ENCODE results near the gene EPHB3.

The EPHB3 gene

GRCh38 chr3:184581331-184581855 lies 19.8 kb downstream of the EPHB3 start:
- no peak for DNase-seq

- no peak for DNase-seq
Observed at GRCh38 chr3:184582646-184583577, 21.3 kb downstream of the EPHB3 start.

DNA sequence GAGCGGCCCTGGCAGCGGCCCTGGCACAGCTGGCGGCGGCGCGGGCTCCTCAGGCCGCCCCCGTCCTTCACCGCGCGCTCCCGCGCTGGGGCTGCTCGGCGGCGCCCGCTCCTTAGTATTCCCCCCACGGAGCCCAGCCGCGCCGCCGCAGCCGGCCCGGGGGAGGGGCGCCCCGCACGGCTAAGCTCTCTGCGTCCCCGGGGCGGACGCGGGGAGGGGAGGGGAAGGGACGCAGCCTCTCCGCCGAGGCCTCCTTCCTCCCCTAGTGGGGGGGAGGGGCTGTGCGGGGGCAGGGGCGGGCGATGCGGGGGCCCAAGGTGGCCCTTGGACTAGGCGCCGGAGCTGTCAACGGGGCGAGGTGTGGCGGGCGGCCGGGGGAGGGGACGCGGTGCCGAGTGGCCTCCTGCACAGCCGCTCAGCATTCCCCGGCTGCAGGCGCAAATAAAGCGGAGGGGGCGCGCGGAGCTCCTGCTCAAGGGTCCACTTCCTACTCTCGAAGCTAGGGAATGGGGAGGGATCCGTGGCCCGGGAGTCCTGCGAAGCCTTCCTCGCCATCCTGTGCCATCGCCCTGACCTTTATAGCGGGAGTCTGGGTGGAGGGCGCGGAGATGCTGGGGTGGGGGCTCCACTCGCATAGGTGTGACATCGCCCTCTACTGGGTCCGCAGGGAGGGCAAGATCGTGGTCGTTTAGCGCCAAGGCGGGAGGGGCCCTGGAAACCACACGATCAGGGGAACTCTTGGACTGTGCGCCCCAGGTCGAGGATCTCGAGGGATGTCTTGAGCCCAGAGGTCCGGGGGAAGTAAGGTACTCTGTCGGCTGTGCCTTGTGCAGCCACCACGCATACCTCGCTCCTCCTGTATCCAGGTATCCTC lies 22.2 kb downstream of the EPHB3 start:
- no peak for DNase-seq

GRCh38 chr3:184584464-184584891 lies 22.9 kb downstream of the EPHB3 start:
- DNase-seq = no peak

- DNase-seq = no peak
Observed at GRCh38 chr3:184585545-184585944, 24.0 kb downstream of the EPHB3 start.

- DNase-seq = no peak
Observed at GRCh38 chr3:184586851-184587250, 25.3 kb downstream of the EPHB3 start.

DNA sequence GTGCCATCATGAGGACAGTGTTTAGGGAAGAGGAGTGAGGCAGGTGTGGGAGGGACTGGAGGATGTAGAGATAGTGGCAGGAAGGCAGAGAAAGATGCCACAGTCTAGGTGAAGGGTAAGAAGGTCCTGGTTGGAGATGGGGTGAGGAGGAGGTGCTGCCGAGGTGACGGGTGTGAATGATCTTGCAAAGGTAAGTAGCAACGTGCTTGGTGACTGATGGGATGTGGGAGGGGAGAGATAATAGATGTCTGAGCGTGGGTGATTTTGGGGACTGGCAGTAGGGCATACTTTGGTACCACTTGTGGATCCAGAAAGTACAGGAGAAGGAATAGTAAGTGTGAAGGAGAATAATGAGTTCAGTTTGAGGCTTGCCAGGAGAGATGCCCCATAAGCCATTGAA lies 27.2 kb downstream of the EPHB3 start:
- no peak for DNase-seq

DNA sequence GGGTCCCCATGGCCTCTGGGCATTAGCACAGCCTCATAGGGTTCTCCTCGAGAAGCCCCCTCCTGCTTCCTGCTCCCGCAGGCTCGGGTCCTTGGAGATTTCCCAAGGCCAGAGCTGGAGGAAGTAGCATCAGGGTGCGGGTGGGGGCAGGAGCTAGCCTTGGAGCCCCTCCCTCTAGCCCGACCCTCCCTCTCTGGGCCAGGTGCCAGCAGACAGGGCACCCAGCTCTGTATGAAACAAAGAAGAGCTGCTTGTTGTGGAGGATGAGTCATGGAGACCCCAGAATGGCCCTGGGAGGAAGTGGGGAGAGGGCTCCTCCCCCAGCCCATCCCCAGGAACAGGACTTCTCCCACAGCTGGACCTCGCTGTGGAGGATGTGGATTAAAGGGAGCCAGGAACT lies 29.2 kb downstream of the EPHB3 start:
- DNase-seq = no peak

DNA sequence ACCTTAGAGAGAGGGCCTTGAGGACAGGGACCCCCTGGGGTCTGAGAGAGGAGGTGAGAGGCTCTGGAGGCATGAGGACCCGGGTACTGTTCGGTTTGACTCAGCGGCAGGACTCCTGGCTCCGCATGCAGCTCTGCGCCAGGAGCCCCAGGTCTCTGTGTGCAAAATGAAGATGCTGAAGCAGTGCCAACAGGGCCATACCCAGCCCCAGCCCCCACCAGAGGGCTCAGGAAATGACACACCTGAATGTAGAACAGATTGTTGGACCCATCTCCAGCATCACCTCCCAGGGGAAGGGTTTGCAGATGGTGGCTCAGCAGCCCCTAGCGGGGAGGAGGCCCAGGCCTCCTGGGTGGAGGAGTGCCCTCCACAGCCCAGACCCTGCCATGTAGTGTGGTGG lies 30.2 kb downstream of the EPHB3 start:
- no peak for DNase-seq

- no peak for DNase-seq
Observed at GRCh38 chr3:184592371-184593219, 31.0 kb downstream of the EPHB3 start.

DNA sequence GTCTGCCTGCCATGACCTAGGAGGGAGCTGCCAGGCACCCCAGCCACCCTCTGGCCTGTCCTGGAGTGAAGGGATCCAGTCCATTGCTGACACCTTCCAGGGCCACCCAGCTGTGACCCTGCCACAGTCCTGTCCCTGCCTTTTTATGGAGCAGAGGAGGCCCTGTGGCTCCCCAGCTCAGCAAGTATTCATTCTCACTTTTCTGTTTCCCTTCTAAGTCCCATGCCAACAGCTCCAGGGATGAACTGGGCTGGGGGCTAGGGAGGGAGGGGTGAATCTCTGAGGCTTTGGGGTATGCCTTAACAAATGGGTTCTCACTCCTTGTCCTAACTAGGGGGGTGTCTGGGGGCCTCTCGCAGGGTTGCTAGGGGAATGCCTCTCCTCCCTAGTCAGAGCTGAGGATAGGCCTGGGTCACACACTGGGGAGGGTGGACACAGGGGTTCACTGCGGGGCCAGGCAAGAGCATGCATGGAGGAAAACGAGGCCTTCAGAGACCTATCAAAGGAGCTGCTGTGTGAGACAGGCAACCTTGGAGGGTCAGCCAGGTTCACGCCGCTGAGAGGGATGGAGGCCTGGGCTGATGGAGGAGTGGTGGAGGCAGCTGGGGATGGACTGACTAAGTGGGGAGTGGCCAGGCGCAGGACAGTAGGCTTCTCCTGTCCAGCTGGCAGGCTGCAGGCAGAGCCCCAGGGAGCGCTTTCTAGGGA lies 31.8 kb downstream of the EPHB3 start:
- no peak for DNase-seq

DNA sequence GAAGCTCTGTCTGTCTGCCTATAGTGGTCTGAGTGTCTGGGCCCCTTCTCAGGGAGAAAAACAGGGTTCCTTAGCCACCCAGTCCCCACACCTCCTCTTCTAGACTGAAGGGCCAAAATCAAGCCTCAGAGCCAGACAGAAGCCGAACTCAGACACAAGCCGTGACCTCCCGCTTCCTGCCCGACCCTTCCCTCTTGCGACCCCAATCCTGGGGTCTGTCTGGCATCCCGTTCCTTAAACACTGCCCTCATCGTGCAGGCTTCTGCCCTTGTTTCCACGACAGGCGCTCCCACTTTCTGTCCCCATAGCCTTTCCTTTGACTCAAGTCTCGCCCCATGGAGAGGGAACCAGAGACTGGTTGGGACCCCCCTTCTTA lies 32.3 kb downstream of the EPHB3 start:
- no peak for DNase-seq

DNA sequence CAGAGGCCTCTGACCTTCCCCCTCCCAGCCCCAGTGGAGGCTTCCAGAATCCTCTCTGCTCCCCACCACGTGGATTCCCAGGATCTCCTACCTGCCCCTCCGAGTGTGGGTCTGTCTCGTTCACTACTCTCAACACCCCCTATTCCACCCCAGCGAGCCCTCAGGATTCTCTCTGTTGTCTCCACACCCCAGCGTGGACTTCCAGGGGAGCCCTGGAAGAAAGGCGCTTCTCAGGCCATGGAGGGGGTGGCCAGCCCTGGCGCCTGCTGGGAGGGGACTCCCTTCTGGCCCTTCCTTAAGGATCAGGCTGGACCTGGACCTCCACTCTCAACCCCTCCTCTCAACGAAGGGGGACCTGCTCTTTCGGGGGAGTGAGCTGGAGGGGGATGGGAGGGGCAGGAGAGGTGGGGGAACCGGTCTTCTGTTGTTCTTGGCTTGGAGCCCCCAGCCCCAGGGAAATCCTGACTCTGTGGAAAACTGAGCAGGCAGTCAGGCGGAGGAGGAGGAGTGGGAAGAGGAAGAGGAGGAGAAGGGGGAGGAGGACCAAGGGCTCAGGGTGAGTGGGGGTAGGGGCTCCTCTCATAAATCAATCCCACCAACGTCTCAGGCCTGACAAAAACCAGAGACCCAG lies 32.9 kb downstream of the EPHB3 start:
- no peak for DNase-seq

DNA sequence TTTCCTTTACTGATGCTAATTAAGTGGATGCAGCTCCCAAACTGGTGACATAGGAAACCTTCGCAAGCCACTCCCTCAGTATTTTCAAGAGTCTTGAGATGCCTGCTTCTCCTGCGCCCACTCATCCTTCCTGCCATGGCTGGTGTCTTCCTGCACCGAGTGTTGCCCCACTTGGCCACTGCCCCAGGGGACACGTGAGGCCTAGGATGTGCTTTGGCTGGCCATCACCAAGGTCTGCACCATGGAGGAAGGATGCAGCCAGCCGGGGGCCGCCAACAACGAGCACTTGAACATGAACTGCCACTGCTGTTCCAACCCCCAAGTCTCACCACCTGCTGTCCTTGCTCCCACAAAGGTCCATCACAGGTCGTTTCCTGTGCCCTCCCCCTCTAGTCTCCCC lies 34.1 kb downstream of the EPHB3 start:
- DNase-seq = no peak

GRCh38 chr3:184596233-184596632 lies 34.6 kb downstream of the EPHB3 start:
- no peak for DNase-seq

GRCh38 chr3:184596886-184597575 lies 35.4 kb downstream of the EPHB3 start:
- no peak for DNase-seq

DNA sequence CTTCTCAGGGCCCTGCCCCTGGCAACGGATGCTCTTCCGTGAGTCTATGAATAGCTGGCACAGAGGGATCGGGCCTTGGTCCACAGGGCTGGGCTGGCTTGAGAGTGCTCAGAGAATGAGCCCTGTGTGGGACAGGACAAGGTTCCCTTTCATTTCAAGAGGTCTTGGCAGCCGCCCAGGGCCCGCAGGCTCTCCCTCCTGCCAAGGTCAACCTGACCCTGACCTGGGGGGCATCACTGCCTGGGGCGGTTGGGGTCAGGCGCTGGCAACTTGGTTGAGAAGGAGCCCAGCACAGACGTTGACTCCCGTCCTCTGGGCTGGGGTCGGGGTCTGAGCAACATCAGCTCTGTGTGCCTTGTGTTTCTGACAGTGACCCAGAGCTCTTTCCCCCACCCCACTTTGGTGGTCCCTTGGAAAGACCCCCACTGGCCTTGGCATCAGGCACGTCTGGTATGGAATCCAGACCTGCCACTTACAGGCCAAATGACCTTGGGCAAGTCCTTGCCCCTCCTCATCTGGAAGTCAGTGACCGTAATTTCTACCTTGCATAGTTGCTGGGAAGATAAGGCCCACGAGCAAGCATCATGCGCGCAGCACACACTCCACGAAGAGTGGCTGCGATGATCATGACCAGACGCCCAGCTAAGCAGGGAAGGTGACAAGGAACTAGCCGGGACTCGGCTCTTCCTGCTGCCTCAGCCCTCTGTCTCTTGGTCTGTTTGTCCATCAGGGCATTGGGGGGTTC lies 36.4 kb downstream of the EPHB3 start:
- no peak for DNase-seq

- no peak for DNase-seq
Observed at GRCh38 chr3:184598574-184598927, 37.0 kb downstream of the EPHB3 start.

DNA sequence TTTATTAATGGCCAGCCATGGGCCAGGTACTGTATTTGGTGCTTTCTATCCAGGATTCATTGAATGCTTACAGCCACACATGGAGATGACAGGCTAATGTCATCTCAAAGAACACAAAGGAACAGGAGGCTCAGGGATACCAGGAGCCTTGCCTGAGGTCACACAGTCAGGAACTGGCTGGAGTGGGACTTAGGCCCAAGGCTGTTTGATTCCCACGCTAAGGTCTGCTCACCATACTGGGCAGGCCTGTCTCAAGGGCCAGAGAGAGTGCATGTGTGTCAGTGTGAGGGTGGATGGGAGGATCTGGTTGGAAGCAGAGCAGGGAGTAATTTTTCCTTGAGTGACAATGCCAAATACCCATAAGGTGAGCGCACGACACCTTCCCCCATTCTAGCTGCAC lies 37.6 kb downstream of the EPHB3 start:
- no peak for DNase-seq

DNA sequence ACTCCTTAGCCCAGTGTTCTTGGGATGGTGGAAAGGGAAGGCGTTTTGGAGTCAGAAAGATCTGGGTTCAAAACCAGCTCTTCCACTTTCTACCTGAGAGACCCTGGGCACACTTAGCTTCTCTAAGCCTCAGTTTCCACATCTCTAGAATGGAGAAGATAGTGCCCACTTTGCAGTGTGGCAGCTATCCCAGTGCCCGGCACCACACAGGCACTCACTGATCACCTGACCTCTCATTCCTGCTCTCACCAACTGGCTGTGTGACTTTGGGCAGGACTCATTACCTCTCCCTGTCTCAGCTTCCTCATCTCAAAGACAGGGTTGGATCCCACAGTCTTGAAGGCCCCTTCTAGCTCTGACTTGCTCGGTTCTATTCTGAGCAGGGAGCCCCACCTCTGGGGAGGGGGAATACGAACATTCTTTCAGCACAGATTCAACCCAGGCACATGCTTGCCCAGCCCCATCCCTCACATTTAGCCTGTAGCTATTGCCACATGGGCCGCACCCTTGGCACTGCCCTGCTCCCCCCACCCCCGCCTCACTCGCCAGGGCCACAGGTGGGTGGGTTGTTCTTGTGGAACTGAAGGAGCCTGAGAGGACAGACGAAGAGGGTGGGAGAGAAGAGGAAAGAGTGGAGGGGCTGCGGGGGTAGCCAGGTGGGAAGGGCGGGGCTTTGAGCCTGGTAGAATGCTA lies 39.2 kb downstream of the EPHB3 start:
- DNase-seq = no peak
